ENCODE measurements around the gene ITGAD.

ITGAD gene

GRCh38 chr16:31427441-31428278 is 34.5 kb downstream of the ITGAD start:
- H3K4ac ChIP-seq (ENCODE audit: low read length): no peak overlapping the region
- peak overlapping the region; percentile 47 for H3K14ac ChIP-seq (ENCODE audit: low read length)
- no peak overlapping the region for H4K8ac ChIP-seq (ENCODE audit: low read depth, low read length)
- no peak overlapping the region for H2AK5ac ChIP-seq (ENCODE audit: low read depth, low read length)
- H3K4me1 ChIP-seq (ENCODE audit: control insufficient read depth in 2 of 2, insufficient read depth in 1 of 2, low read depth in 1 of 2, low read length in 2 of 2): peaks cover 0 to 2% of the 10 kb centered on the region in 2 donors
- peak overlapping the region; percentile 78 for H3K23ac ChIP-seq (ENCODE audit: low read depth, low read length, poor library complexity)
- H2BK5ac ChIP-seq (ENCODE audit: low read length): no peak overlapping the region
- no peak overlapping the region for H3K4me3 ChIP-seq (ENCODE audit: low read length in 2 of 2)
- no CpG with 5 or more reads among the region's 83 CpGs for WGBS, 2 donors (ENCODE audit: extremely low coverage in 2 of 2, insufficient read length in 2 of 2, insufficient replicate concordance in 1 of 2)
- peak overlapping the region; percentile 75 for H2AFZ ChIP-seq (ENCODE audit: low read length)
- H3K36me3 ChIP-seq (replicated peaks in 1 of 2; ENCODE audit: control insufficient read depth in 2 of 2, insufficient read depth in 2 of 2, low read length in 2 of 2): no peaks in the 10 kb centered on the region
- H3K4me2 ChIP-seq (ENCODE audit: insufficient read depth, low read length, poor library complexity, severe bottlenecking): peak overlapping the region; percentile 33
- peaks cover 0 to 25% (median 12%) of the 10 kb centered on the region in 3 experiments for H3K27me3 ChIP-seq (ENCODE audit: control insufficient read depth in 3 of 3, insufficient read depth in 3 of 3, low read depth in 1 of 3, low read length in 3 of 3)
- H3K18ac ChIP-seq (ENCODE audit: low read length): peak overlapping the region; percentile 87
- no peak overlapping the region for H3K27ac ChIP-seq (replicated peaks; ENCODE audit: low read length)
- H3K9ac ChIP-seq (ENCODE audit: low read depth, low read length, poor library complexity): peak overlapping the region; percentile 44
- H2BK12ac ChIP-seq (ENCODE audit: low read length): no peak overlapping the region
- no peak for DNase-seq (ENCODE audit: low spot score)
- H3K79me1 ChIP-seq (ENCODE audit: low read depth, low read length): no peaks in the 10 kb centered on the region
- peaks cover 3 to 6% of the 10 kb centered on the region in 2 donors for H3K9me3 ChIP-seq (replicated peaks in 1 of 2; ENCODE audit: control insufficient read depth in 2 of 2, insufficient read depth in 1 of 2, low read depth in 1 of 2, low read length in 2 of 2)
- no peak overlapping the region for H4K91ac ChIP-seq (ENCODE audit: low read depth, low read length, poor library complexity)
- H2BK15ac ChIP-seq (ENCODE audit: low read length): peak overlapping the region; percentile 92
- no peak overlapping the region for H2BK120ac ChIP-seq (ENCODE audit: low read depth, low read length)

GRCh38 chr16:31428279-31428597 is 35.1 kb downstream of the ITGAD start, which contains the start of gene COX6A2:
COX6A2 (minus strand) TSS chr16:31428360; CDS start chr16:31428325, 35 bp downstream.
- H3K9ac ChIP-seq (ENCODE audit: low read depth, low read length, poor library complexity): peak within 1 kb of the TSS; percentile 44
- H3K4me3 ChIP-seq (ENCODE audit: low read length in 2 of 2): no peak within 1 kb of the TSS
- peak within 1 kb of the TSS; percentile 75 for H2AFZ ChIP-seq (ENCODE audit: low read length)
- H3K27ac ChIP-seq (replicated peaks; ENCODE audit: low read length): no peak within 1 kb of the TSS
- WGBS, 2 donors (ENCODE audit: extremely low coverage in 2 of 2, insufficient read length in 2 of 2, insufficient replicate concordance in 1 of 2): no CpG with 5 or more reads among the region's 7 CpGs
- H4K91ac ChIP-seq (ENCODE audit: low read depth, low read length, poor library complexity): no peak within 1 kb of the TSS
- H3K4me2 ChIP-seq (ENCODE audit: insufficient read depth, low read length, poor library complexity, severe bottlenecking): peak within 1 kb of the TSS; percentile 33
- H3K4ac ChIP-seq (ENCODE audit: low read length): no peak within 1 kb of the TSS
- H3K79me1 ChIP-seq (ENCODE audit: low read depth, low read length): no peaks in the 10 kb centered on the region
- peak within 1 kb of the TSS; percentile 87 for H3K18ac ChIP-seq (ENCODE audit: low read length)
- H3K14ac ChIP-seq (ENCODE audit: low read length): peak within 1 kb of the TSS; percentile 47
- peak within 1 kb of the TSS; percentile 92 for H2BK15ac ChIP-seq (ENCODE audit: low read length)
- no peak within 1 kb of the TSS for H2BK5ac ChIP-seq (ENCODE audit: low read length)
- no peak within 1 kb of the TSS for H2BK12ac ChIP-seq (ENCODE audit: low read length)
- H3K23ac ChIP-seq (ENCODE audit: low read depth, low read length, poor library complexity): peak within 1 kb of the TSS; percentile 78
- H3K27me3 ChIP-seq (ENCODE audit: control insufficient read depth in 3 of 3, insufficient read depth in 3 of 3, low read depth in 1 of 3, low read length in 3 of 3): peaks cover 0 to 24% (median 12%) of the 10 kb centered on the region in 3 experiments
- peaks cover 3 to 6% of the 10 kb centered on the region in 2 donors for H3K9me3 ChIP-seq (replicated peaks in 1 of 2; ENCODE audit: control insufficient read depth in 2 of 2, insufficient read depth in 1 of 2, low read depth in 1 of 2, low read length in 2 of 2)
- H2AK5ac ChIP-seq (ENCODE audit: low read depth, low read length): no peak within 1 kb of the TSS
- no peak within 1 kb of the TSS for H4K8ac ChIP-seq (ENCODE audit: low read depth, low read length)
- peaks cover 0 to 2% of the 10 kb centered on the region in 2 donors for H3K4me1 ChIP-seq (ENCODE audit: control insufficient read depth in 2 of 2, insufficient read depth in 1 of 2, low read depth in 1 of 2, low read length in 2 of 2)
- no peaks in the 10 kb centered on the region for H3K36me3 ChIP-seq (replicated peaks in 1 of 2; ENCODE audit: control insufficient read depth in 2 of 2, insufficient read depth in 2 of 2, low read length in 2 of 2)
- H2BK120ac ChIP-seq (ENCODE audit: low read depth, low read length): no peak within 1 kb of the TSS
- no peak for DNase-seq (ENCODE audit: low spot score)

- Histone ChIP-seq H3K4me2 (ENCODE audit: insufficient read depth, low read length, poor library complexity, severe bottlenecking) (no peak overlapping the region), H3K23ac (ENCODE audit: low read depth, low read length, poor library complexity) (no peak overlapping the region), H3K4me1 (ENCODE audit: control insufficient read depth in 2 of 2, insufficient read depth in 1 of 2, low read depth in 1 of 2, low read length in 2 of 2) (peaks cover 0 to 2% of the 10 kb centered on the region in 2 donors), H2BK120ac (ENCODE audit: low read depth, low read length) (no peak overlapping the region), H2BK12ac (ENCODE audit: low read length) (no peak overlapping the region), H3K36me3 (replicated peaks in 1 of 2; ENCODE audit: control insufficient read depth in 2 of 2, insufficient read depth in 2 of 2, low read length in 2 of 2) (no peaks in the 10 kb centered on the region), H3K27ac (replicated peaks; ENCODE audit: low read length) (no peak overlapping the region), H3K4me3 (ENCODE audit: low read length in 2 of 2) (no peak overlapping the region), H3K9me3 (replicated peaks in 1 of 2; ENCODE audit: control insufficient read depth in 2 of 2, insufficient read depth in 1 of 2, low read depth in 1 of 2, low read length in 2 of 2) (peaks cover 3 to 6% of the 10 kb centered on the region in 2 donors), H4K91ac (ENCODE audit: low read depth, low read length, poor library complexity) (no peak overlapping the region), H3K4ac (ENCODE audit: low read length) (no peak overlapping the region), H2AK5ac (ENCODE audit: low read depth, low read length) (no peak overlapping the region), H2AFZ (ENCODE audit: low read length) (no peak overlapping the region), H4K8ac (ENCODE audit: low read depth, low read length) (no peak overlapping the region), H3K9ac (ENCODE audit: low read depth, low read length, poor library complexity) (no peak overlapping the region), H3K14ac (ENCODE audit: low read length) (no peak overlapping the region), H2BK15ac (ENCODE audit: low read length) (no peak overlapping the region), H3K18ac (ENCODE audit: low read length) (no peak overlapping the region), H3K27me3 (ENCODE audit: control insufficient read depth in 3 of 3, insufficient read depth in 3 of 3, low read depth in 1 of 3, low read length in 3 of 3) (peaks cover 0 to 22% (median 12%) of the 10 kb centered on the region in 3 experiments), H3K79me1 (ENCODE audit: low read depth, low read length) (no peaks in the 10 kb centered on the region), H2BK5ac (ENCODE audit: low read length) (no peak overlapping the region)
- no CpG with 5 or more reads among the region's 7 CpGs for WGBS, 2 donors (ENCODE audit: extremely low coverage in 2 of 2, insufficient read length in 2 of 2, insufficient replicate concordance in 1 of 2)
- no peak for DNase-seq (ENCODE audit: low spot score)
Observed at GRCh38 chr16:31428638-31429247, 35.6 kb downstream of the ITGAD start.

GRCh38 chr16:31429314-31429713 is 36.2 kb downstream of the ITGAD start:
- Histone ChIP-seq H3K4ac (ENCODE audit: low read length) (no peak overlapping the region), H2BK12ac (ENCODE audit: low read length) (no peak overlapping the region), H3K18ac (ENCODE audit: low read length) (no peak overlapping the region), H3K79me1 (ENCODE audit: low read depth, low read length) (no peaks in the 10 kb centered on the region), H4K91ac (ENCODE audit: low read depth, low read length, poor library complexity) (no peak overlapping the region), H3K4me1 (ENCODE audit: control insufficient read depth in 2 of 2, insufficient read depth in 1 of 2, low read depth in 1 of 2, low read length in 2 of 2) (peaks cover 0 to 2% of the 10 kb centered on the region in 2 donors), H3K4me2 (ENCODE audit: insufficient read depth, low read length, poor library complexity, severe bottlenecking) (no peak overlapping the region), H3K36me3 (replicated peaks in 1 of 2; ENCODE audit: control insufficient read depth in 2 of 2, insufficient read depth in 2 of 2, low read length in 2 of 2) (no peaks in the 10 kb centered on the region), H3K23ac (ENCODE audit: low read depth, low read length, poor library complexity) (no peak overlapping the region), H3K9me3 (replicated peaks in 1 of 2; ENCODE audit: control insufficient read depth in 2 of 2, insufficient read depth in 1 of 2, low read depth in 1 of 2, low read length in 2 of 2) (peaks cover 3 to 6% of the 10 kb centered on the region in 2 donors), H3K9ac (ENCODE audit: low read depth, low read length, poor library complexity) (no peak overlapping the region), H2BK15ac (ENCODE audit: low read length) (no peak overlapping the region), H4K8ac (ENCODE audit: low read depth, low read length) (no peak overlapping the region), H3K4me3 (ENCODE audit: low read length in 2 of 2) (no peak overlapping the region), H2AK5ac (ENCODE audit: low read depth, low read length) (no peak overlapping the region), H2AFZ (ENCODE audit: low read length) (no peak overlapping the region), H3K14ac (ENCODE audit: low read length) (no peak overlapping the region), H3K27ac (replicated peaks; ENCODE audit: low read length) (no peak overlapping the region), H2BK120ac (ENCODE audit: low read depth, low read length) (no peak overlapping the region), H2BK5ac (ENCODE audit: low read length) (no peak overlapping the region), H3K27me3 (ENCODE audit: control insufficient read depth in 3 of 3, insufficient read depth in 3 of 3, low read depth in 1 of 3, low read length in 3 of 3) (peaks cover 0 to 22% (median 12%) of the 10 kb centered on the region in 3 experiments)
- WGBS, 2 donors (ENCODE audit: extremely low coverage in 2 of 2, insufficient read length in 2 of 2, insufficient replicate concordance in 1 of 2): no CpG with 5 or more reads among the region's 1 CpG
- DNase-seq (ENCODE audit: low spot score): no peak

All from neuronal stem cell (in vitro differentiated cells).